DOHH2 (cell line): Measurements from ENCODE around the gene RNF149.

Source experiments
- EZH2phosphoT487 ChIP-seq: fragments of 200-600 bp; sonication (generic); IDR thresholded peaks from 2 replicates; pipeline ENCODE4 v1.6.1; 2017; ENCODE audit warnings: borderline replicate concordance, mild to moderate bottlenecking, antibody characterized with exemption, low read length, moderate library complexity, mixed read lengths
- TF ChIP-seq, protein P1 (sequence below): fragments of 200-600 bp; sonication (generic); IDR thresholded peaks from one replicate; pipeline ENCODE4 v1.5.1; 2014; ENCODE audit warnings: antibody characterized with exemption, mild to moderate bottlenecking, low read depth, low read length; ENCODE audit not compliant: poor library complexity, severe bottlenecking

DNA sequence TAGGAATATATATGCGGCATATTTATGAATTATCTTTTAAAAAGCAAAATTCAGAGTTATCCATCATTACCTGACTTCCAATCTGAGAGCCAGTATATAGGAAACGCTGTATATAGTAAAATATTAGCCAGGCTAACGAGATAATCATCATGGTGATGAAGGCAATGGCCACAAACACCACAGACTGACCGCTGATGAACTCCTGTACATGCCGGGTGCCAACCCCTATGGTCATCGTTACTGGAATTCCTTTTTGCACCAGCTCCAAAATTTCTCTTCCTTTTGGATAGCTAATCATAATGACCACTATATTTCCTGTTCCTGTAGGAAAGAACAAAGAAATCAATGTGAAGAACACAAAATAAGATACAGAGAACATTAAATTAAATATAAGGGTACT, 13.6 kb downstream of the RNF149 start:
- TF ChIP-seq, protein P1, sequence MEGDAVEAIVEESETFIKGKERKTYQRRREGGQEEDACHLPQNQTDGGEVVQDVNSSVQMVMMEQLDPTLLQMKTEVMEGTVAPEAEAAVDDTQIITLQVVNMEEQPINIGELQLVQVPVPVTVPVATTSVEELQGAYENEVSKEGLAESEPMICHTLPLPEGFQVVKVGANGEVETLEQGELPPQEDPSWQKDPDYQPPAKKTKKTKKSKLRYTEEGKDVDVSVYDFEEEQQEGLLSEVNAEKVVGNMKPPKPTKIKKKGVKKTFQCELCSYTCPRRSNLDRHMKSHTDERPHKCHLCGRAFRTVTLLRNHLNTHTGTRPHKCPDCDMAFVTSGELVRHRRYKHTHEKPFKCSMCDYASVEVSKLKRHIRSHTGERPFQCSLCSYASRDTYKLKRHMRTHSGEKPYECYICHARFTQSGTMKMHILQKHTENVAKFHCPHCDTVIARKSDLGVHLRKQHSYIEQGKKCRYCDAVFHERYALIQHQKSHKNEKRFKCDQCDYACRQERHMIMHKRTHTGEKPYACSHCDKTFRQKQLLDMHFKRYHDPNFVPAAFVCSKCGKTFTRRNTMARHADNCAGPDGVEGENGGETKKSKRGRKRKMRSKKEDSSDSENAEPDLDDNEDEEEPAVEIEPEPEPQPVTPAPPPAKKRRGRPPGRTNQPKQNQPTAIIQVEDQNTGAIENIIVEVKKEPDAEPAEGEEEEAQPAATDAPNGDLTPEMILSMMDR = no peak
- TF ChIP-seq EZH2phosphoT487 = no peak
